ENCODE results near the gene CADPS.

Gene CADPS

DNA sequence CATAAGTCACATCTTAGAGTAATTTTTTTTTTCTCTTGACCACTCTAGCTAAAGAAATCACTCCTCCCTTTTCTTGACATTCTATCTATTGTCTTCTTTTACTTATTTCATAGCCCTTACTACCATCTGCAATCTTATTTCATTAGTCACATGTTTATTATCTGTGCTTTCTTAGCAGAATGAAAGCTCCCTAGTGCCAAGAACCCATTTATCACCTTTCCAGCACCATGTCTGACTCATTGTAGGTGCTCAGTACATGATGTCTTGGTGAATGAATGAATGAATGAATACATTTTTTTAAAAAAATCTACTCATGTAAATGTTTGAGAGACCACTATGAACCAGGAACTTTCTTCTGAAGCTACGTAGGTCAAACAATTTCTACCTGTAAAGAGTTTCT is 157.2 kb downstream of the CADPS start:
- DNase-seq (ENCODE audit: low read depth), result no peak
- TF ChIP-seq, protein P1, sequence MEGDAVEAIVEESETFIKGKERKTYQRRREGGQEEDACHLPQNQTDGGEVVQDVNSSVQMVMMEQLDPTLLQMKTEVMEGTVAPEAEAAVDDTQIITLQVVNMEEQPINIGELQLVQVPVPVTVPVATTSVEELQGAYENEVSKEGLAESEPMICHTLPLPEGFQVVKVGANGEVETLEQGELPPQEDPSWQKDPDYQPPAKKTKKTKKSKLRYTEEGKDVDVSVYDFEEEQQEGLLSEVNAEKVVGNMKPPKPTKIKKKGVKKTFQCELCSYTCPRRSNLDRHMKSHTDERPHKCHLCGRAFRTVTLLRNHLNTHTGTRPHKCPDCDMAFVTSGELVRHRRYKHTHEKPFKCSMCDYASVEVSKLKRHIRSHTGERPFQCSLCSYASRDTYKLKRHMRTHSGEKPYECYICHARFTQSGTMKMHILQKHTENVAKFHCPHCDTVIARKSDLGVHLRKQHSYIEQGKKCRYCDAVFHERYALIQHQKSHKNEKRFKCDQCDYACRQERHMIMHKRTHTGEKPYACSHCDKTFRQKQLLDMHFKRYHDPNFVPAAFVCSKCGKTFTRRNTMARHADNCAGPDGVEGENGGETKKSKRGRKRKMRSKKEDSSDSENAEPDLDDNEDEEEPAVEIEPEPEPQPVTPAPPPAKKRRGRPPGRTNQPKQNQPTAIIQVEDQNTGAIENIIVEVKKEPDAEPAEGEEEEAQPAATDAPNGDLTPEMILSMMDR (IDR thresholded peaks at IDR 0.05; ENCODE audit: insufficient read depth, low read depth, low read length, missing control alignments), result no peak
- H3K4me3 ChIP-seq (ENCODE audit: low read depth, low read length), result no peak overlapping the region

DNA sequence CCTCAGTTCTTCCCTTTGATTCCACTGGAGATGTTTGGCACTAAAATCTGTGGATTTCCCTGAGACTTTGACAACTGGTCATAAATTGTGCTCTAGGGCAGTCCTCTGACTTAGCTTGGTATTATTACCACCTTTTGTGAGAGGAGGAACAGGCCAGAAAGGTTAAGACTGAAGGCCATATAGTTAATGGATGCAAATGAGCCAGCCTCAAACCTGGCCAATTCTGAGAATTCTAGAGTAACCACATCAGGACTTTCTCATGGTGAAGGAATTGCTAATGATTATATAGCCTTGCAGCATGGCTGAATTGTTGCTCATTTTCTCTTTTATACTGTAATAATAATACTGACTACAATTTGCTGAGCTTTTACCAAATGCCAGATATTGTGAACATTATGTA is 162.5 kb downstream of the CADPS start:
- TF ChIP-seq, protein P1 (IDR thresholded peaks at IDR 0.05; ENCODE audit: insufficient read depth, low read depth, low read length, missing control alignments), result no peak
- DNase-seq (ENCODE audit: low read depth), result no peak
- no peak overlapping the region for H3K4me3 ChIP-seq (ENCODE audit: low read depth, low read length)

DNA sequence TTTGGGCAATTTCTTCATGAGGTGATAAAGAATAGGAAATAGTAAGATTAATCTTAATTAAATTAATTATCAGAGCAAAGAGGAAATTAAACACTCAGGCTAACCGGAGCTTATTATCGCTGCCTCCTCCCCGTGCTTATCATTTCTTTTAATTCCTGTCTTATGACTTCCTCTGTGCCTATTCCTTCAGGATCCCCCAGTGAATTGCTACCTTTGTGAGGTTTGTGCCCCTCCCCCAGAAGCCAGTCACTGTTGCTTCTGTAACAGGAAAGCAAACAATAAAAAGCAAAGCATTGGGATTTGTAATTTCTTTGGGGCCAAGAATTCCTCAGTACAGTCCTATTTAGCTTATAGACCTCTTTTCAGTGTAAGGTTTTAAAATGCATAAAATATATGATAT is 164.5 kb downstream of the CADPS start:
- no peak for DNase-seq (ENCODE audit: low read depth)

DNA sequence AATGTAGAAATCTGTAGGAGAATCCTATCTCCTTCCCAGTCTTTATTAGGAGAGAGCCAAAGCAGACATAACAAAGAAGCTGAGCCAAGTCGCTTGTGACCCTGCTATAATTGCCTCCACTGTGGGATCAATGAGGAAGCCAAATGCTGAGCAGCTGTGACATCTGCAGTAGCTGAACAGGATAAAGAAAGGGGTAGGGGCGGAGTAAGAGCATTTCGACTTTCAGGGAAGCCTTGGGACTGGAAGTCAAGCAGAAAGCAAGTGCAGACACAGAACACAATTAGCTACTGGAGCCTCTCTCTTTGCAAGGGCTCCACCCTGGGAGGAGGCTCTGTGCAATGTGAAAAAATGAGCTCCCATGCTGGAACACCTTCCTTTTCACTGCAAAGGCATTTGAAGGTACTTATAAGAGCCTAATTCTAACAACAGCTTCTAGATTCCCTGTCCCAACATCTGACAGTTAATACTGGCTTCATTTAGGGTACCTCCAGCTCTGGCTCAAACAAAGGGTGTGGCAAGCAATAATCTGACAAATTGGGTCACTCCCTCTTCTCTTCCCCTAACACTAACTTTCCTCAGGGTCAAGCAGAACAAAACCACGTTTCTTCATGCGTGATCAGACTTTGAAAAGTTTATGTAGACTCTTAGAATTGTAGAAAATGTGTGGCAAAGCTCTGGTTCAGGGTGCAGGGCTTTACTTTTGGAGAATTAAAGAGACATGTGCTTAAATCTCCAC is 166.4 kb downstream of the CADPS start:
- TF ChIP-seq, protein P1 (IDR thresholded peaks at IDR 0.05; ENCODE audit: insufficient read depth, low read depth, low read length, missing control alignments), result no peak
- no peak for DNase-seq (ENCODE audit: low read depth)
- no peak overlapping the region for H3K4me3 ChIP-seq (ENCODE audit: low read depth, low read length)

More for the DNA sequence above, 164.5 kb downstream of the CADPS start:
- H3K4me3 ChIP-seq (ENCODE audit: low read depth, low read length), result no peak overlapping the region
- TF ChIP-seq, protein P1 (IDR thresholded peaks at IDR 0.05; ENCODE audit: insufficient read depth, low read depth, low read length, missing control alignments), result no peak

DNA sequence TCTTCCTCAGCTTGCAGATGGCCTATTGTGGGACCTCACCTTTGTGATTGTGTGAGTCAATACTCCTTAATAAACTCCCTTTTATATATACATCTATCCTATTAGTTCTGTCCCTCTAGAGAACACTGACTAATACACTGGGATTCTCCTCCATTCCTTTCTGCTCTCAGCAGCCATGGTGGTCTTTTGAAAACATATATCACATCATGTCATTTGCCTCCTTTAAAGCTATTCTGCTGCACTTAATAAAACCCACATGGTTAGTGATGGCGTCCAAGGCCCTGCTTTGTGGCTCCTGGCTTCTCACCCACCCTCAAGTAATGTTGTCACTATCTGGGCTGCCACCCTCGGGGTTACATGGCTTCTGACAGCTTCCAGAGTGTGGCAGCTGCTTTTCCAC is 169.5 kb downstream of the CADPS start:
- TF ChIP-seq, protein P1 (IDR thresholded peaks at IDR 0.05; ENCODE audit: insufficient read depth, low read depth, low read length, missing control alignments), result no peak
- H3K4me3 ChIP-seq (ENCODE audit: low read depth, low read length), result no peak overlapping the region
- DNase-seq (ENCODE audit: low read depth), result no peak

DNA sequence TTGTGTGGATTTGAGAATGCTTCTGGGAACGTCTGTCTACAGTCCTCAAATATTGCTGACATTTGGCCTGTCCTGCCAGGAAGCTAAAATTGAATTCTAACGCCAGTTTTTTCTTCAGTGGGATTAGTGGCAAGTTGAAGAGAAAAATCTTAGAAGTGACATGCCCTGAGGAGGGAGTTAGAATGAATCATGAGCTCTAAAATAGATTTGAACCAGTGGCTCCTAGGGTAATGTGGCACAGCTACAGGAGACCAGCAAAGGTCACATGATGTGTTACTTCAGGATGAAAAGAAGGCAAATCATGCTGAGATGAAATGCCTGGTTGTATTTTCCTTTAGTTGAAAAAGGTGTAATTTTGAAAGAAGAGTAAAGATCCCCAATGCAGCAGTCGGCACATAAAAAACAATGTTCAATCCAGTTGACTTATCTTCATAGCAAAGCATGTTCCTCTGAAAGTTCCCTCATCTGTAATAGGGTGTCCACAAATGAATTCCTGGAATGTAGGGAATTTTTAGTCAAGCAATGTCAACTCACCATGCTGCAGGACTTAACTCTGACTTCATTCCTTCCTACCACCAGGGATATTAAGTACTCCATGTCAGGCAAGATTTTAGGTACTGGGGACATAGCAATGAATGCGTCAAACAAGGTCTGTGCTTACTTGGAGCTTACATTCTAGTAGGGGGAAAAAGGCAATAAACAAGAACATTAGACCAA is 171.6 kb downstream of the CADPS start:
- no peak for DNase-seq (ENCODE audit: low read depth)
- no peak overlapping the region for H3K4me3 ChIP-seq (ENCODE audit: low read depth, low read length)
- TF ChIP-seq, protein P1 (IDR thresholded peaks at IDR 0.05; ENCODE audit: insufficient read depth, low read depth, low read length, missing control alignments), result no peak
